Measurements from ENCODE around the gene SAMD14. TPM values are rescaled to one million over a fixed set of nuclear protein-coding genes. Genes with fewer than 3 reads are reported as not detected.
A peak's percentile ranks its signal among the peaks of the same experiment; 100 is the strongest.

SAMD14 gene
- total and polyA plus RNA-seq, 3 experiments from 2014 or later, result 0.92 to 1.3 TPM; not detected in 1

DNA sequence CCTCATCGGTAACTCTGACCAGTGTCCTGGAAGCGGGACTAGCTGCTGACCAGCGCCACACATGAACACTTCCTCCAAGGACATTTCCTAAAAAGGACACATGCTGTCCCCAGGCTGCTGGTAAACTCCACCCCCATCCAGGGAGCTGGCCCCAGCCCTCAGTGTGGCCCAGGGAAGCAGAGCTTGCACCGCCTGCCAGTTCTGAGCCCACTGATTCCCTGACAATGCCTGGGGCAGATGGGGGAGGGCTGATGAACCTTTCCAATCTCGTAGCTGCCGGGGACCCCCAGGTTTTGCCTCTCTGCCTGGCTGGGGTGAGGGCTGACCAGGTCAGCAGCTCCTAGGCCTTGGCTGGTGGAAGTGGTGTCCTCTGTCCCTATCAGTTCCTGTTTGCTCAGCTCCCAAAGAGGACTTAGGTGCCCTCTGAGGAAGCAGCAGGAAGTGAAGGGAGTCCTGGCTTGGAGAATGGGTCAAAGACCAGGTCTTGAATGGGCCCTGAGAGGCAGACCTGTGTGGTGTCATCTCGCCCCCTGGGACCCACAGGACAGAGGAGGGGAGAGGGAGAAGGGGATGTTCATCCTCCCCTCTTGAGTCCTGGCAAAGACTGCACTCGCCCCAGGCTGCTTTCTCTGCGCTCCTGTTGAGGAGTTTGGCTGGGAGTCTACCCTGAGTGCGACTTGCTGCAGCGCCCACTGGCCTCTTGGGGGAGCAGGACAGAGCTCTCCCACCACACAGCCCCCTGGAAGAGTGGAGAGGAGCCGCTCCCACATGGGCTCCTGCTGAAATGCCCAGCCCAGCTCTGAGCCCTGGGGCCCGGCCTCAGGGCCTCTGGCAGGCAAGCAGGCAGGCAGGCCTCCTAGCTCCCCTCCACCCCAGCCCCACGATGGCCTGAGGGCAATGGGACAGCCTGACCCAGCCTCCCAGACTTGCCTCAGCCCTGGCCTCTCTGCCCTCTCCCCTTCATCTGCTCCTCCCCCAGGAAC lies 18.0 kb downstream of the SAMD14 start:
- Histone ChIP-seq H3K4me3 (ENCODE audit: low read length) (no peak overlapping the region), H3K27ac (ENCODE audit: low read depth, low read length) (peak overlapping the region; percentile 31), H3K9me3 (ENCODE audit: low read length) (no peaks in the 10 kb centered on the region), H3K27me3 (ENCODE audit: insufficient read depth, low read length, poor library complexity, severe bottlenecking) (peaks cover 5% of the 10 kb centered on the region), H3K36me3 (ENCODE audit: insufficient read depth, low read length) (no peaks in the 10 kb centered on the region), H3K4me1 (ENCODE audit: insufficient read depth, low read length) (no peaks in the 10 kb centered on the region)
- Mint-ChIP-seq H3K4me1 (peaks cover 4 to 8% (median 5%) of the 10 kb centered on the region in 3 donors), H3K4me3 (no peak overlapping the region), H3K27me3 (peaks cover 5 to 21% of the 10 kb centered on the region in 2 donors), H3K36me3 (peaks cover 0 to 34% (median 3%) of the 10 kb centered on the region in 3 donors), H3K27ac (peak overlapping the region in 1 of 8 donors; percentile 93), H3K9me3 (no peaks in the 10 kb centered on the region)
- no peak for DNase-seq
- CTCF ChIA-PET, result interaction anchor here (1.6 kb wide), 1 partner anchor 18 kb away, joined by 6 read pairs; no protein-coding TSS in a partner anchor
- POLR2A ChIA-PET, result interaction anchor here (0.7 kb wide), 1 partner anchor 395 kb away, joined by 3 read pairs; no protein-coding TSS in a partner anchor

DNA sequence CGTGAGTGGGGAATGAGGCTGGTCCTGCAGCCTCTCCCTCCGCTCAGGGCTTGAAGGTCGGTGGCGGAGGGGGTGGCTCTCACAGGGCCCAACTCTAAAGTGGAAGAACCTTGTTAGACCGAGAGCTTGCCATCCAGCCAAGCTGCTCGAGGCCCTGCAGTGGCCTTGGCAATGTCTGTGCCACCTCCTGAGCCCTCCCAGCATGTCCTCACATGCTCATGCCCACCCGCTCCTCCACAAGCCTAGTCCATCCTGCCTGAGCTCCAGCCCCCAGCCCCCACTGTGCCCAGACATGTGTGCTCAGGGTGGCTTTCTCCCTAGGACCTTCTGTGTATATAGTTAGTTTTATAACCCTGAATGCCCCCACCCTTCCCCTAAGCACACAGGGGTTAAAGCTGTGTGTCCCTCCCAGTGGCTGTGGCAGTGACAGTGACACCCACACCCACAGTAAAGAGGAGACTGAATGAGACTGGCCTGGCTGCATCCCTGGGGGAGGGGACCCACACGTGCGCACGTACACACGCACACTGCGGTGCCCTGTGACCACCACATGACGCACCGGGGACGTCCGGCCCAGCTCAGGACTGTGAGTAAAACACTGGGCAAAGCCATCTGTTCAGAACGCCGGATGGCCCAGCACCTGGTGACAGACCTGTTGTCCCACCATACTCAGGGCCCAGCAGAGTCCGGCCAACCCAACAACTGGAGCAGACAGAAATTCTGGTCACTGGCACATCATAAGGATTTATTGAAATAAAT lies 19.2 kb downstream of the SAMD14 start:
- Mint-ChIP-seq H3K36me3 (peaks cover 0 to 43% (median 3%) of the 10 kb centered on the region in 3 donors), H3K27ac (no peak overlapping the region), H3K9me3 (no peaks in the 10 kb centered on the region), H3K4me3 (no peak overlapping the region), H3K4me1 (peaks cover 0 to 4% (median 3%) of the 10 kb centered on the region in 3 donors), H3K27me3 (peaks cover 0 to 9% of the 10 kb centered on the region in 2 donors)
- Histone ChIP-seq H3K27ac (ENCODE audit: low read depth, low read length) (no peak overlapping the region), H3K27me3 (ENCODE audit: insufficient read depth, low read length, poor library complexity, severe bottlenecking) (no peaks in the 10 kb centered on the region), H3K9me3 (ENCODE audit: low read length) (no peaks in the 10 kb centered on the region), H3K4me3 (ENCODE audit: low read length) (no peak overlapping the region), H3K4me1 (ENCODE audit: insufficient read depth, low read length) (no peaks in the 10 kb centered on the region), H3K36me3 (ENCODE audit: insufficient read depth, low read length) (no peaks in the 10 kb centered on the region)
- ChIA-PET CTCF (interaction anchor here (1.6 kb wide), 1 partner anchor 17 kb away, joined by 6 read pairs; no protein-coding TSS in a partner anchor), POLR2A (no interaction called here)
- DNase-seq, result no peak

DNA sequence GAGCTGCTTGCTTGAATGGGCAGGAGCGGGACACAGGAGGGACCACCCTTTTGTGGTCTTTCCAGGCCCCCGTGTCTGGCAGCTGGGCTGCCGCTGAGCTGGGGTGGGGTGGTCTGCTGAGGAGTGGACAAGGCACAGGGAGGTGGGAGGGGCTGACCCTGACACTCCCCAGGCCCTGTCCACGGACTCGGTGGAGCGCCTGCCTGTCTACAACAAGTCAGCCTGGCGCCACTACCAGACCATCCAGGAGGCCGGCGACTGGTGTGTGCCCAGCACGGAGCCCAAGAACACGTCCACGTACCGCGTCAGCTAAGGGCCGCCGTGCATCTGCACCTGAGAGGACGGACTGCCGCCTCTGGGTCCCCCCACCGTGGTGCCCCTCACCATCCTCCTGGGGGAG lies 20.2 kb downstream of the SAMD14 start:
- Histone ChIP-seq H3K36me3 (ENCODE audit: insufficient read depth, low read length) (no peaks in the 10 kb centered on the region), H3K4me3 (ENCODE audit: low read length) (no peak overlapping the region), H3K27ac (ENCODE audit: low read depth, low read length) (no peak overlapping the region), H3K27me3 (ENCODE audit: insufficient read depth, low read length, poor library complexity, severe bottlenecking) (no peaks in the 10 kb centered on the region), H3K4me1 (ENCODE audit: insufficient read depth, low read length) (no peaks in the 10 kb centered on the region), H3K9me3 (ENCODE audit: low read length) (no peaks in the 10 kb centered on the region)
- H3K27me3 Mint-ChIP-seq, result peaks cover 0 to 1% of the 10 kb centered on the region in 2 donors
- CTCF ChIA-PET, result interaction anchor here (0.9 to 1.2 kb wide), 2 partner anchors 16 to 59 kb away, joined by 3 read pairs; no protein-coding TSS in a partner anchor
- H3K36me3 Mint-ChIP-seq, result peaks cover 0 to 52% (median 3%) of the 10 kb centered on the region in 3 donors
- no peak overlapping the region for H3K4me3 Mint-ChIP-seq
- no peak overlapping the region for H3K27ac Mint-ChIP-seq
- POLR2A ChIA-PET, result no interaction called here
- H3K9me3 Mint-ChIP-seq, result no peaks in the 10 kb centered on the region
- no peaks in the 10 kb centered on the region for H3K4me1 Mint-ChIP-seq
- DNase-seq, result no peak

DNA sequence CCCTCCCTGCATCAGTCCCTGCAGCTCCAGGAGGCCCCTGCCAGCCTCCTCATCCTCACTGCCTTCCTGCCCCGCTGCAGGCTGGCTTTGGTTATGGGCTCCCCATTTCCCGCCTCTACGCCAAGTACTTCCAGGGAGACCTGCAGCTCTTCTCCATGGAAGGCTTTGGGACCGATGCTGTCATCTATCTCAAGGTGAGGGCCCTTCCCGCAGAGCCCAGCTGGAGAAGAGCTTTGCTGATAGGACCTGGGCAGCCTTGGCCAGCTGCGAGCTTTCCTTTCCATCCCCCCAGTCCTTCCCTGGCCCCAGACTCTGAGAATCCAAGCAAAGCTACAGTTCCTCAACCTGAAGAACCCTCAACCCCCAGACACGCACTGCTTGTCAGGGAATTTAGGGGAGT lies 20.8 kb downstream of the SAMD14 start:
- no peaks in the 10 kb centered on the region for H3K4me1 Mint-ChIP-seq

DNA sequence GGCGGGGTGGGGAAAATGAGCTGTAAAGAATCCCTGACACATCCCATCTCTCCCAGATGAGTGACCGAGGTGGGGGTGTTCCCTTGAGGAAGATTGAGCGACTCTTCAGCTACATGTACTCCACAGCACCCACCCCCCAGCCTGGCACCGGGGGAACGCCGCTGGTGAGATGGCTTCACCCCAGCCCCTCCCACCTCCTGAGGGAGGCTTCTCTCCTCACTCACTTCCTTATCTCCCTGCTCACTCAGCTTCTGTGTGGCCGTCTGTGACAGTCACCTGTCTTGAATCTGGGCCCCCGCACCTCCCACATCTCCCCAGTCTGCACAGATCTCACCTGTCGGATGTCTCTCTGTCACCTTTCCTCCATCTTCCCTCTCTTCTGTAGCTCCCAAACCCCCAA lies 21.4 kb downstream of the SAMD14 start:
- no peak overlapping the region for H3K4me3 Mint-ChIP-seq
- no peaks in the 10 kb centered on the region for H3K27me3 ChIP-seq (ENCODE audit: insufficient read depth, low read length, poor library complexity, severe bottlenecking)
- H3K27me3 Mint-ChIP-seq, result no peaks in the 10 kb centered on the region
- H3K4me3 ChIP-seq (ENCODE audit: low read length), result no peak overlapping the region
- CTCF ChIA-PET, result interaction anchor here (0.9 to 1.6 kb wide), 5 partner anchors 9 to 81 kb away, joined by 3 to 5 read pairs (median 3); no protein-coding TSS in a partner anchor
- H3K9me3 ChIP-seq (ENCODE audit: low read length), result no peaks in the 10 kb centered on the region
- H3K4me1 Mint-ChIP-seq, result no peaks in the 10 kb centered on the region
- H3K4me1 ChIP-seq (ENCODE audit: insufficient read depth, low read length), result no peaks in the 10 kb centered on the region
- no peak overlapping the region for H3K27ac ChIP-seq (ENCODE audit: low read depth, low read length)
- peak overlapping the region in 2 of 8 donors; percentile 8 to 91 for H3K27ac Mint-ChIP-seq
- H3K9me3 Mint-ChIP-seq, result no peaks in the 10 kb centered on the region
- peaks cover 0 to 56% (median 3%) of the 10 kb centered on the region in 3 donors for H3K36me3 Mint-ChIP-seq
- DNase-seq, result no peak
- H3K36me3 ChIP-seq (ENCODE audit: insufficient read depth, low read length), result no peaks in the 10 kb centered on the region
- POLR2A ChIA-PET, result no interaction called here

More for the DNA sequence above, 20.8 kb downstream of the SAMD14 start:
- Histone ChIP-seq H3K4me1 (ENCODE audit: insufficient read depth, low read length) (no peaks in the 10 kb centered on the region), H3K27me3 (ENCODE audit: insufficient read depth, low read length, poor library complexity, severe bottlenecking) (no peaks in the 10 kb centered on the region), H3K36me3 (ENCODE audit: insufficient read depth, low read length) (no peaks in the 10 kb centered on the region), H3K4me3 (ENCODE audit: low read length) (no peak overlapping the region), H3K27ac (ENCODE audit: low read depth, low read length) (no peak overlapping the region), H3K9me3 (ENCODE audit: low read length) (no peaks in the 10 kb centered on the region)
- H3K36me3 Mint-ChIP-seq, result peaks cover 0 to 55% (median 3%) of the 10 kb centered on the region in 3 donors
- CTCF ChIA-PET, result interaction anchor here (0.9 to 1.2 kb wide), 4 partner anchors 11 to 82 kb away, joined by 3 read pairs; no protein-coding TSS in a partner anchor
- no peak overlapping the region for H3K27ac Mint-ChIP-seq
- POLR2A ChIA-PET, result no interaction called here
- no peak overlapping the region for H3K4me3 Mint-ChIP-seq
- no peaks in the 10 kb centered on the region for H3K27me3 Mint-ChIP-seq
- no peak for DNase-seq
- no peaks in the 10 kb centered on the region for H3K9me3 Mint-ChIP-seq

DNA sequence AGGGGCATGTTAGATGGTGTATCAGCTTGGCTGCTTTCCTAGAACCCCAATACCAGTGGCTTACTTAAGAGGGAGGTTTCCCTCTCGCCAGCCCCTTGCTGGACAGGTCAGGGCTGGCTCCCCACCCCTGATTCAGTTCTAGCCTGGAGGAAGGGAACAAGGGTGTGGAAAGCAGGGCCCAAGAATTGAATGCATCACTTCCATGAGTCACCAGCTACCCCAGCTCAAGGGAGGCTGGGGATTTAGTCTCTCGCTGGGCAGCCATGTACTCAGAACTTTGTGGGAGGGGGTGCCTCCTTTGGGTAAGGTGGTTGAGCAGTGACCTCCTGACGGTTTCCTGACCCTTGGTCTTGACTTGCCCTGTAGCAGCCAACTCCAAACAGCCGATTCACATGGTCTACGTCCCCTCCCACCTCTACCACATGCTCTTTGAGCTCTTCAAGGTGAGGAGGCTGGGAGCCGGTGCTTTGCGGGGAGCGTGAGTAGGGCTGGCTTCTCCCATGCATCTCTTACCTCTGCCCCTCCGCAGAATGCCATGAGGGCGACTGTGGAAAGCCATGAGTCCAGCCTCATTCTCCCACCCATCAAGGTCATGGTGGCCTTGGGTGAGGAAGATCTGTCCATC lies 22.1 kb downstream of the SAMD14 start:
- Histone ChIP-seq H3K9me3 (ENCODE audit: low read length) (no peaks in the 10 kb centered on the region), H3K4me3 (ENCODE audit: low read length) (no peak overlapping the region), H3K4me1 (ENCODE audit: insufficient read depth, low read length) (no peaks in the 10 kb centered on the region), H3K36me3 (ENCODE audit: insufficient read depth, low read length) (no peaks in the 10 kb centered on the region), H3K27me3 (ENCODE audit: insufficient read depth, low read length, poor library complexity, severe bottlenecking) (no peaks in the 10 kb centered on the region), H3K27ac (ENCODE audit: low read depth, low read length) (no peak overlapping the region)
- CTCF ChIA-PET, result interaction anchor here (0.9 to 1.6 kb wide), 5 partner anchors 8 to 31 kb away, joined by 3 to 5 read pairs (median 3); no protein-coding TSS in a partner anchor
- Mint-ChIP-seq H3K9me3 (no peaks in the 10 kb centered on the region), H3K27me3 (no peaks in the 10 kb centered on the region), H3K4me3 (no peak overlapping the region), H3K4me1 (no peaks in the 10 kb centered on the region), H3K27ac (no peak overlapping the region), H3K36me3 (peaks cover 0 to 61% (median 3%) of the 10 kb centered on the region in 3 donors)
- POLR2A ChIA-PET, result no interaction called here
- no peak for DNase-seq

DNA sequence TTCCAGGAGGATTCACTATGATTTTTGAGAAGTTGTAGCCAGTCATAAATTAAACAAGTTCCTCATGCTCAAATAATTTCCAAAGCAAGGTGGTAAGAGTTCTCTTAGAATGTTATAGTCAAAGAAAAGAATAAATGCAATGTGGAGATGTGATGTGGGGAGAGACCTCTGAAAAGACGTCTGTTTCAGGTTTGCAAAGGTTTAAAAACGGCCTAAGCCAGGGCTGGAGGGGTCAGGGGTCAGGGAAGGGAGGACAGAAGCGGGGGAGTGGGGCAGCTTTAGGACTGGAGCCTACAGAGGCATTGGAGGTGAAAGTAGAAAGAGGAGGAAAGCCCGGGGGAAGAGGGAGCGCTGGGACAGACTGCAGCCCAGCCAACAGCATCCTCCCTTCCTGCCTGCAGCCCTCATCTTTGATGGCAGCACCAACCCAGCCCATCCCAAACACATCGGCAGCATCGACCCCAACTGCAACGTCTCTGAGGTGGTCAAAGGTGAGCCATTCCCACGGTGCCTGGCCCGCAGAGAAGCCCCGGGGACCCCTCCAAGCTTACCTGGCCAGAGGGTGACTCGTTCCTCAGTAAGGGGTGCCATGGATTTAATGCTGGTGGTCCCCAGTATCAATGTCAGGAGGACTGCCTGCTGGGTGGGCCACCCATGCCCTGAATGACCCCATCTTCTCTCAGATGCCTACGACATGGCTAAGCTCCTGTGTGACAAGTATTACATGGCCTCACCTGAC lies 23.4 kb downstream of the SAMD14 start:
- Histone ChIP-seq H3K4me3 (ENCODE audit: low read length) (no peak overlapping the region), H3K27ac (ENCODE audit: low read depth, low read length) (no peak overlapping the region), H3K36me3 (ENCODE audit: insufficient read depth, low read length) (no peaks in the 10 kb centered on the region), H3K9me3 (ENCODE audit: low read length) (no peaks in the 10 kb centered on the region), H3K27me3 (ENCODE audit: insufficient read depth, low read length, poor library complexity, severe bottlenecking) (no peaks in the 10 kb centered on the region), H3K4me1 (ENCODE audit: insufficient read depth, low read length) (no peaks in the 10 kb centered on the region)
- Mint-ChIP-seq H3K36me3 (peaks cover 0 to 67% (median 3%) of the 10 kb centered on the region in 3 donors), H3K27me3 (no peaks in the 10 kb centered on the region), H3K27ac (peak overlapping the region in 1 of 8 donors; percentile 36), H3K9me3 (no peaks in the 10 kb centered on the region), H3K4me3 (no peak overlapping the region), H3K4me1 (peaks cover 0 to 3% (median 0%) of the 10 kb centered on the region in 3 donors)
- CTCF ChIA-PET, result interaction anchor here (1.3 to 1.5 kb wide), 2 partner anchors 9 to 33 kb away, joined by 3 to 4 read pairs; no protein-coding TSS in a partner anchor
- POLR2A ChIA-PET, result no interaction called here
- no peak for DNase-seq
